GM21786 (cell line): Measurements from ENCODE around the gene PTPRG.

Experiments used
- ATAC-seq: cut with Tn5 transposase; IDR thresholded peaks from one replicate; pipeline ENCODE4 v1.9.1; 2021; ENCODE audit not compliant: unreplicated experiment

PTPRG gene

DNA sequence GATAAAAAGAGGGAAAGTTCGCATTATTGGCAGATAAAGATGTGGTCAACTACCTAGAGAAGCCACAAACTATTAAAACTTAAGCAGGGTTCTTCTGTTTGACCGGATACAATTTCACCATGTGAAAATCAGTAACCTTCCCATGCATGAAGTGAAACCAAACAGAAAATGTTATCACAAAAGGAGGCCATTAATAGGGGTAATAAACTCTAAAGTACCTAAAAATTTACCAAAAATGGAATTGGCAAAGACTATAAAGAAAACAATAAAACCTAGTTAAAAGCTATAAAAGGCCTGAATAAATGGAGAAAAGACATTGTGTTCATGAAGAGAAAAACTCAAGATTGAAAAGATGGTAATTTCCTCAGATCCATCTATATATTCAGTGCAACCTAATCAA is 728.6 kb downstream of the PTPRG start:
- ATAC-seq: no peak

DNA sequence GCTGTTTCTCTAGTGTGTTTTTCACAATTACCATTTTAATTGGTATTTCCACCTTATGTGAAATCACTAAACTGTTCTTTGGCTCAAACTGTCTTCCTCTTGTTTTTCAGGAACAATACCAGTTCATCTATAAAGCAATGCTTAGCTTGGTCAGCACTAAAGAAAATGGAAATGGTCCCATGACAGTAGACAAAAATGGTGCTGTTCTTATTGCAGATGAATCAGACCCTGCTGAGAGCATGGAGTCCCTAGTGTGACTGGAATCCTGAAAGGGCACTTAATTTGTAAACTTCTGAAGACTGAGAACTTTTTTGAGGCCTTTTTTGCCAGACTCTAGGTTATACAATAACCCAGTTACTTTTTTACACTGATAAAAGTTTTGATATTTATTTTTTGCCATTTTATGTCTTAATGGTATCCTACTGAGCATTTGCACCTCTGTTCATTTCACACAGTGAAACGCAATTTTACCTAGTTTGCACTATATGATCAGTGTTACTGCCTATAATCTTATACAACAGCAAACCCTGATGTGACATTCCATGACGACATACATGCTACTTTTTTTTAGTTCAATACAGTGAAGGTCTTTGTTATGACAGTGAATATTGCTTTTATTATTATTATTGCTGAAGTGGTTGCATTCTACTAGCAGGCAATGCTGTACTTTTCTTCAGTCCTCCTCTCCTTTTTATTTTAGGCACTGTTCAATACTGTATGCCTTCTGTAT is 731.8 kb downstream of the PTPRG start:
- ATAC-seq: no peak

DNA sequence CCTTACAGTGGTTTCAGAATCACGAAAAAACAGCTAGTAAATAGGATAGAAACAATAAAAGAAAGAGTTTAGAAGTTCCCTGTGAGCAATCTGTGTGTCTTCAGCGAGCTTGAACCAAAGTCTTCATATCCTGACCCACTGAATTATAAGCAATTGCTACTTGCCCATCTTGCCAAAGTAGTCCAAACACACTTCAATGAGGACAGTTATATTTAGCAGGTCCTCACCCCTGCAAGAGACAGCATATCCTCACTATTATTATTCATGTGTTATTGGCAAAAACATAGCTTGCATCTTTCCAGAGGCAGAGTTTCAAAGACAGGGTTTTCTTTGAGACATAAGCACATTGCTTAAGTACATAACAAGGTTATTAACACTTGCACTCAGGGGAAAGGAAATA is 734.2 kb downstream of the PTPRG start:
- ATAC-seq: no peak

DNA sequence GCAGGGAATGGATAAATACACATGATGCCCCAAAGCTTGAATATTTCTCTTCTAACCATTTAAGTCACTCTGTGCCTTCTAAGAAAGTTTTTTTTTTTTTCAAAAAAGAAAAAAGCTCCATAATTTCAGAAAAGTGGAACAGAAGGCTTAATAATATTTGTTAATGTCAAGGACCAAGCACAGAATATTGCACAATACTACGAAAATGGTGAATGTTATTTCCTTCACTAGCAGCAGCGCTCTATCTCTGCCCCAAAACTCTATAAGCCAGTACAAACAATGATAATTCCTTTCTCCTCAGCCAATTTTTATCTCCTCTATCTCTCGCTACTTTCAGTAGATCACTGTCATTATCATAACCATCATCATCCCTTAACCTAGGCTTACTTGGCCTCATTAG is 739.2 kb downstream of the PTPRG start:
- ATAC-seq: no peak

DNA sequence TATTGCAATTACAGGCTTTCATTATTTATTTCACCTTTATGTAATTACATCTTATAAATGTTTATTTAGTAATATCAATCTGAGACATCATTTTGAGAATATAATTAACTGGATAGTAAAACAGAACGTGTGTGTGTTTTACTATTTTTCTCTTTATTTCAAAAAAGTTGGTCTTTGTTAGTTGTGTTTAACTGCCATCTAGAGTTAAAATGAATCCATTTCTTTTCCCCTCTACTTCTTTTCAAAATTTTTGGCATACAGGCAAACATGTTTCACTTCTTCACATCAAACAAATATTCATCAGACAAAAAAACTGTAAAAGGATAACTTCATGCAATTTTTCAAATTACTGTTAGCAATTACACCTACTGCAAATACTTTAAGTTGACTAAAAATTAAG is 750.8 kb downstream of the PTPRG start:
- ATAC-seq: no peak

DNA sequence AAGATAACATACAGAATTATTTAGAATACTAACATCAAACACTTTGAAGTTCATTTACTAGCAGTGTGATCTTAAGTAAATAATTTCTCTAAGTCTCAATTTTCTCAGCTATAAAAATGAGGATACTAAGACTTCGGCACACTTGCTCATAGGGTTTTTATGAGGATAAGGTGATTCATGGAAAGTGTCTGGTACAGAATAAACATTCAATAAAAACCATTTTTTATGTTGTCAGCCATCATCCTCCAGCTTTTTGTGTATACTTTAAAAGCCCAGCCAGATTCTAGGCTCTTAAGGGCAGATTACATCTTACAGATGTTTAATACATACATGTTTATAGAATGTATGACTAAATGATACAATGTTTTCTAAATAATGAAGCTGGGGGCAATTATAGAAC is 755.2 kb downstream of the PTPRG start:
- no peak for ATAC-seq

DNA sequence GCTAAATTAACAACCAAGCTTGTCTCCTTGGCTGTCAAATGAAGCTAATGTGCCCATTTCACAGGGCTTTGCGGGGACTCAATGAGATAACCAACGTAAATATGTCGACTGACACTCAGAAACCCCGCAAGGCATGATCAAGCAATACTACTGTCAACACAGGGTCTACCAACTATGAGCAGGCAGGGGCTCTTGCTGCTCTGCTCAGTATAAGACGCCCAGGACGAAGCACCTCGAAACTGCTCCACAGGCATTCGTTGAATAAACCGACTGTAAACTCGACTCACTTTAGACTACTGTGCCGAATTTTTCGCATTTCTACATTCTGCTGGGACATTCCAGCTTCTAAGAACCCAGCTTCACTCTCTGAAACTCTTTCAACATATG is 757.0 kb downstream of the PTPRG start:
- ATAC-seq: no peak

DNA sequence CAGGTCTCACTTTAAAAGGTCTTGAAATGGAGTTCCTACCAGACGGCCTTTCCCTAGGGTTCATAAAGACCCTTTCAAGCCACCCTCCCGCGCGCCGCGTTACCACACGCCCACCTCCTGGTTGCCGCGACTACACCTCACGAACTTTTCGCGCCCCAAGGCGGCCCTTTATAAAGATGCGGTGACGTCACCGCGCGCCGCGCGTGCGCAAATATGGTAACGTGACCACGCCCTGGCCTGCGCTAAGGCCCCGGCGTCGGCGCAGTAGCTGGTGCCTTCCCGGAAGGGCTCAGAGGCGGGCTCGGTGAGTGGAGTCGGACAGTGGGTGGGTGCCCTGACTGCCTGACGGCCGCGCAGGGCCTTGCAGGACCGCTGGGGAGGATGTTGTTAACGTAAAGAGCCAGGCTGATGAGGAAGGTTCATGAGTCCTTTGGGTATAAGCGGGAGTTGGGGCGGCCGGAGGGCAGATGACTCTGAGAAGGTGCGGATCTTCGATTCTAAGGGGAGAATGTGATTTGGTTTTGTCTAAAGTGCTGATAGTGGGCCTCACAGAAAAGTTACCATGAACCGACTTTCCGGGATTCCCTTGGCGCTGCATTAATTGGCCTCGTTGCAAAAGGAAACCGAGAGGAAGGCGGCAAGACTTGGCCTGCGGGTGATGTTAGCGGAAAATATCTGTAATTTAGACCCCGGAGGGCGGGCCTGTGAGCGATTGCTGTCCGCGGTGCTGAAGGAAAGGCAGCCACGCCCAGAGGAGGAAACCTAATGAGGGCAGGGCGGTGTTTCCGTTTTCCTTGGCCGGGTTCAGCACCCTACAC is 757.6 kb downstream of the PTPRG start:
- ATAC-seq: peak; percentile 90

DNA sequence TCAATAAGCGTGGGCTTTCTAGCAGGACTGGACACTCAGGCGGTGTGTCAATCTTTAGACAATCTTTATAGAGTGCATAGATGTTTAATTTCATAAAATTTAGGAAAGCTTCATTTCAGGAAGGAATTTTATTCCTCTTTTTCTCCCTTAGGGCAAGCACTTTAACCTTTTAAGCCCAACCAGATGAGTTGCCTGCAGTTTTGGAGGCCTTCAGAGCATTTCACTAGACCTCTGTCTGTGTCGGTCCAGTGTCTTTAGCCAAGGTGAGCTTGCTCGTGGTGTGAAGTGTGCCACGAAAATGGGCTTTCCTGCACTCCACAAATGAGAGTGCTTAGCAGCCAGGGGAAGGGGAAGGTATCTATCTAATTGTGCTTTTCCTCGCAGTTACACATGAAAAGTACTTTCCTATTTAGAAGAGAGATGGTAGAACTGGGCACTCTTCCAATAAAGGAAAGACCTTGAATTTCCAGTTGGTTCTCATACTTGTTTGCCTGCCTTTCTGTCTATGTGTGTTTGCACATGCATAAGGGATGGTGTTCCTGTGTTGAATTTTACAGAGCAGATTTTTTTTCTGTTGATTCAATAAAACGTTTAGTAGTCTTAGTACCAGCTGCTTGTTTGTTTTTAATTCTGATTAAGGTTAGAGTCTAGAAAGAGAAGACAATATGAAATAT is 758.3 kb downstream of the PTPRG start:
- no peak for ATAC-seq

DNA sequence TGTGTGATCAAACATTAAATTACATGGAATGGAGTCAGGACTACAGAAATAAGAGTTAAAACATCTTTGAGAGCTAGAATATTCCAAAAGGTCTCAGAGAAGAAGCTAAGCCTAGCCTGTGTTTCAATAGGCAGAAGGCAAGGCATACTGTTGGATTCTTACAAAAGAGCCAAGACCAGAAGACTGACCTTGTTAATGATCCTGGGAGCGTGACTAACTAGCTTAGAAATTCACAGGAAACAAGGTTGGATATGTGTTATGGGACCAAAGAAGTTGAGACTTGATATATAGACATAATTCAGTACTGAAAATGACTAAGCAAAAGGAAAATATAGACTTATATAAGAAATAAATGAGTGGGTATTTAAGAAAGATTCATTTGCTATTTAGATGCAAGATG is 761.9 kb downstream of the PTPRG start:
- ATAC-seq: no peak

DNA sequence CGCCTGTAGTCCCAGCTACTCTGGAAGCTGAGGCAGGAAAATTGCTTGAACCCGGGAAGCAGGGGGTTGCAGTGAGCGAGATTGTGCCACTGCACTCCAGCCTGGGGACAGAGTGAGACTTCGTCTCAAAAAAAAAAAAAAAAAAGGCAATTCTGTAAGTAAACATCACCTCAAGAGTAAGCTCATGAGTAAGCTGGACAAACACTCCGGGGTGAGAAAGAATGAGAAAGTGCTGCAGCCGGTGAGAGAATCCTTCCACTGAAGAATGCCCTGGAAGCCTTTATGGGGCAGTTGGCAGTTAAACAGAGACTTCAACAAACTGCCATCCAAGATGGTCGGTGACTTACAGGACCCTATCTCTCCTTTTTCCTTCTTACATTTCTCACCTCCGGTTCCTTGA is 764.5 kb downstream of the PTPRG start:
- ATAC-seq: no peak

DNA sequence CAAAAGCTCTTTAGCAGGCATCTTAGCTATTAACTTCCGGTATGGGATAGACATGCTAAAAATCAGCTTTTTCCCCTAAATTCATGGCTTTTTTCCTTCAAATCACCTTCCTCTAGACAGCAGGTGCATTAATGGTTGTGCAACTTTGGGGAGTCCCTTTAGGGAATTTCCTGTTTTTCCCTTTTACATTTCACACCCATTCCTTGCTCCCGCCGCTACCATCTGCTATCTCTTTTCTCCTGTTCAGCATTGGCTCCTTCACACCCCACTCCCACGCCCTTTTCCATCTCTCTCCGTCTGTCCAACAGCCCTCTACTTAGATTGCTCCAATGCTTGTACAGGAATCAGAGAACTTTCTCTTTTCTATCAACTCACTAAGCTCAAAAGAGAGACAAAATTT is 768.6 kb downstream of the PTPRG start:
- no peak for ATAC-seq

DNA sequence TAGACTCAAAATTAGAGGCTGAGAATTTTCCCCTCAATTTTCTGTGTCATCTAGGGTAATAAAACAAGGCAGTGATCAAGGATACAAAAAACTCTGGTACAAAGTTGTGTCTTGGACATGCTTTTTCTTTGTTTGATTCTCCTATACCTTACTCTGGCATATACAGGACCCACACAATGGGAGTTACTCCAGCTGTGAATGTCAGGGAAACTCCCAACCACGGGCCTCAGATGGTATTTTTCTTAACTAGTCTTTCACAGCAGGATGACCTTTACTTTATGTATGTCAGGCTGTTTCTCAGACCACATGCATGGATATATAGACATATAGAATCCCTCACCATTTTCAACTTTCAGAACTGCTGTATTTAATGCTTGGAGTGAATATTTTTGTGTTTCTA is 770.6 kb downstream of the PTPRG start:
- ATAC-seq: no peak

DNA sequence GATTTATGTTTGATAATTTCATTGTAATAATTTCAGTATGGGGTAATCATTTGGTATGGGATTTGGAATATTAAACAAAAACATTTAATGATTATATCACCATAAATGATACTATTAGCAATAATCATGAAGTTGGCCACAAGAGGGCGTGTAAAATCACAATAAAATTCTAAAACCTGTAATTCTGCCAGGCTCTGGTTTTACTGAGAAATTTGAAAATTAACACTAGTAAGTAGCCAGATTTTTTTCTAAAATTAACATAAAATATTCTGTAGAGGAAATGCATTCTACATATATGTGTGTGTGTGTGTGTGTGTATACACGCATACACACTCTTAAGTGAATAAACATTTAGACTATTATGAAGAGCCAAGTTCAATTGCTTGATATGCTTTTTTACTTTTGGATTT is 771.5 kb downstream of the PTPRG start:
- ATAC-seq: no peak

DNA sequence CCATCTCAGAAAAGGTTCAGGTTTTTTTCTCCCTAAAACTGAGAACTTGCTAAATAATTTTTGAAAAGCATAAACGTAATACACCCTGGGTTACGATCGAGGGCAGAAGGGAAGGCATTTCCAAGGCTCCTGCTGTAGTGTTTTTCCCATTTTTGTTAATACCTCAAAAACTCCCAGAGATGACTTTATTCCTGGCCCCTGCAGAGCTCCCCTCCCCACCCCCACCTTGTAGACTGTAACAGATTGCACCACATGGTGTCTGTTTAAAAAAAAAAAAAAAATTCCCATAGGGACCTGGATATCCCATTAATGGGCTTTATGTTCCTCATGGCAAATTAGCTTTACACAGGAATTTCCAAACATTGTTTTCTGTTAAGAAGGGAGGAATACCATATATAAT is 773.8 kb downstream of the PTPRG start:
- ATAC-seq: no peak

DNA sequence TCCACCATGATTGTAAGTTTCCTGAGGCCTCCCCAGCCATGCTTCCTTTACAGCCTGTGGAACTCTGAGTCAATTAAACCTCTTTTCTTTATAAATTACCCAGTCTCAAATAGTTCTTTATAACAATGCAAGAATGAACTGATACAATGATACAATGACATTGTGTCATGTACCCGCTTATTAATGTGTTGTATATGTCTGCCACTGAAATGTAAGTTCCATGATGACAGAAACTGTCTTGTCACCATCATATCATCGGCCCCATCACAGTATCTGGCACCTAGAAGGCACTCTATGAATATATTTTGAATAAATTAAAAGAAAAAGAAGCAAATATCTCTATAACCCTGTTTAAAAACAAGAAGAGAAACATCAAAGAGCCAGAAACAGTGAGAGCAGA is 782.4 kb downstream of the PTPRG start:
- no peak for ATAC-seq
